ENCODE results near the gene FAM107B. TPM values are rescaled to one million over a fixed set of nuclear protein-coding genes. Genes with fewer than 3 reads are reported as not detected.

The FAM107B gene
- total and polyA plus RNA-seq, 2 of the 13 experiments (the other 11 are each of a cell fraction or from before 2014, with no cell fraction given), result 15.7 to 24.8 TPM

GRCh38 chr10:14573666-14574261 lies 200.9 kb downstream of the FAM107B start:
- CTCF ChIA-PET (ENCODE audit: low intra/inter-chr PET ratio, low total read pairs), result no interaction called here
- TF ChIP-seq ZXDC (CRISPR knock-in tag; IDR thresholded peaks at IDR 0.05) (no peak), ZNF138 (CRISPR knock-in tag; IDR thresholded peaks at IDR 0.05; ENCODE audit: low read depth) (no peak), ATM (IDR thresholded peaks at IDR 0.05; ENCODE audit: borderline replicate concordance) (no peak), ZC3H13 (CRISPR knock-in tag; IDR thresholded peaks at IDR 0.05) (no peak), TEF (CRISPR knock-in tag; IDR thresholded peaks at IDR 0.05) (no peak), MED8 (CRISPR knock-in tag; IDR thresholded peaks at IDR 0.05; ENCODE audit: insufficient replicate concordance) (no peak), ZBTB38 (CRISPR knock-in tag; IDR thresholded peaks at IDR 0.05) (no peak), ZHX1 (CRISPR knock-in tag; IDR thresholded peaks at IDR 0.05; ENCODE audit: low read depth) (no peak), MIER2 (CRISPR knock-in tag; IDR thresholded peaks at IDR 0.05) (no peak), MAF1 (CRISPR knock-in tag; IDR thresholded peaks at IDR 0.05; ENCODE audit: borderline replicate concordance) (no peak), SCMH1 (CRISPR knock-in tag; IDR thresholded peaks at IDR 0.05; ENCODE audit: borderline replicate concordance) (no peak)

More at GRCh38 chr10:14573666-14574261, 200.9 kb downstream of the FAM107B start:
- POLR2A ChIA-PET, result no interaction called here
- Histone ChIP-seq H3K36me3 (replicated peaks in 1 of 2; ENCODE audit: control insufficient read depth in 1 of 2, insufficient read depth in 2 of 2, low read length in 2 of 2) (peaks cover 0 to 4% of the 10 kb centered on the region in 2 experiments; a peak in 2 of 5 replicates), H4K20me1 (ENCODE audit: insufficient read depth, low read length) (peaks cover 4% of the 10 kb centered on the region; the same call in 1 of the 2 replicates), H3K4me3 (replicated peaks in 1 of 3; ENCODE audit: insufficient read depth in 1 of 3, low read depth in 2 of 3, low read length in 3 of 3) (no peak overlapping the region), H3K27ac (ENCODE audit: extremely low read length, insufficient read depth, low read length) (no peak overlapping the region), H3K9me3 (ENCODE audit: low read length) (no peaks in the 10 kb centered on the region), H3K9ac (ENCODE audit: insufficient read depth, low read depth, low read length) (no peak overlapping the region), H3K79me2 (ENCODE audit: insufficient read depth, low read length) (peaks cover 42% of the 10 kb centered on the region), H3K4me2 (ENCODE audit: low read depth, low read length) (no peak overlapping the region), H3K27me3 (ENCODE audit: control insufficient read depth in 1 of 2, insufficient read depth in 2 of 2, low read length in 2 of 2) (no peaks in the 10 kb centered on the region), H3K4me1 (ENCODE audit: insufficient read depth, low read length) (peaks cover 76% of the 10 kb centered on the region), H2AFZ (ENCODE audit: low read length) (no peak overlapping the region)
- WGBS (ENCODE audit: low lambda C conversion rate), result 90% methylated on average over 1 of the region's 1 CpG
- no TSS peak for BruUV-seq (replicated peaks)
- ATAC-seq (no peak), FAIRE-seq (no peak), DNase-seq (ENCODE audit: low spot score) (no peak)
- in situ Hi-C loops (cut with HindIII; ENCODE audit: extremely low pct_ligation_motif_present, low pct_unique_long_range_greater_than_20kb) (no loop called here), intact Hi-C loops (cut with micrococcal nuclease; ENCODE audit: unreplicated experiment) (no loop called here)
